ENCODE results near the gene HS6ST2.

The HS6ST2 gene

DNA sequence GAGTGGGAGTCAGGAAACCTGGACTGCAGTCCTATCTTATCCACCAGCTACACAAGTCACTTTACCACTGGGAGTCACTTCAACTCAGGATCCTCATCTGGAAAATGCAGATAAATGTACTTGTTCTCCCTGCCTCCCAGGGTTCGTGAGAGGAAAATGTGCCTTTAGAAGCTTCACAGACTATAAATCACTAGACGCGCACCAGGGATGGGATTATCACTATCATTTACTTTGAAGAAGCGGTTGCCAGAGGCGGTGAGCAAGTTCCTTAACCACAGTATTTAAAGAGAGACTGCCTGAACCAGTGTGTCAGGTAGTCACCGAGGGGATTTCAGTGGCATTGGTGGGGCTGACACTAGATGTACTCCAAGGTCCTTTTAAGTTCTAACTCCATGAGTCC lies 219.5 kb downstream of the HS6ST2 start:
- DNase-seq, result no peak

DNA sequence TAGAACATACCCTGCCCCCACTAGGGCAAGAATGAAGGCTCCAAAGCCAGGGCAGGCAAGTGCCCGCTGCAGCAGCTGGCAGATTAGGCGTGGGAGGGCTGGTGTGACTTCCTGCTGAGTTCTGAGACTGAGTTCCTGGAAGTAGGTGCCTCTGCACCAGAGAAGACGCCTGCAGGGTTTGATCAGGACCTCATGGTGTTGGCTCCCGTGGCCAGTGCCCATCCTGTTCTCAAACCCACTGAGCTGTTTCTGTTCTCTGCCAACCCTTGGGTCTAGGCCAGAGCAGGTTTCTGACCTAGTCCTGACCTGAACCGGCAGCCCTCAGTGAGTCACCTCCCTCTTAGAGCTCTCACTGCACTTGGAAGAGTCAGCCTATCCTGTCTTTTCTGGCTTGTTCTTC lies 220.7 kb downstream of the HS6ST2 start:
- DNase-seq, result no peak

DNA sequence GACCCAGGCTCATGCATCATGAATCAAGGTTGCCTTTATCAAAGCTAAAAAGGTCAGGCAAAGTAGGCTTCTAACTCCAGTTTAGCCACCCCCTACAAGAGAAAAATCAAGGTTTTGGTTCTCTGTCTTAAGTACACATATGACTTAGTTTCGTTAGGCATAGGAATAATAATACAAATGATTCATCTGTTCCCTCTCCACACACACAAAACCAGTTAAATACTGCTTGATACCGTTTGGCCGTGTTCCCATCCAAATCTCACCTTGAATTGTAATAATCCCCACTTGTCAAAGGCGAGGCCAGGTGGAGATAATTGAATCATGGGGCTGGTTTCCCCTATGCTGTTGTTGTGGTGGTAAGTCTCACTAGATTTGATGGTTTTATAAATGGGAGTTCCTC lies 226.2 kb downstream of the HS6ST2 start:
- no peak for DNase-seq

DNA sequence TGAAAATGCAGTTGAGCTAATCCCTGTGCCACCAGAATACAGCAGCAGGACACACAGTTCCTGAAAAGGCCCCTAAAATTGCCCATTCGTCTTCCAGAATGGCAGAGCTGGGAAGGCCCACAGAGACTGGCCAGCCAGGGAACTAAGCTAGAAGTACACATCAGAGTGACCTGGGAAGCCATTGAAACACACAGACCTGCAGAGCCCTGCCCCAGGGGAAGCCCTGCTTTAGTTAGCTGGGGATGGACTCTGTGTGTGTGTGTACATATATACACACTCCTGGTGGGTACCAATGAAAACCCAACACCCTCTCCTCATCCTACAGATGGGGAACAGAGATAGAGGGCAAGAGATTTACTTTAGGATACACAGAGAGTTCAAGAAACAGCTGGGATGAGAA lies 227.7 kb downstream of the HS6ST2 start:
- DNase-seq, result no peak

DNA sequence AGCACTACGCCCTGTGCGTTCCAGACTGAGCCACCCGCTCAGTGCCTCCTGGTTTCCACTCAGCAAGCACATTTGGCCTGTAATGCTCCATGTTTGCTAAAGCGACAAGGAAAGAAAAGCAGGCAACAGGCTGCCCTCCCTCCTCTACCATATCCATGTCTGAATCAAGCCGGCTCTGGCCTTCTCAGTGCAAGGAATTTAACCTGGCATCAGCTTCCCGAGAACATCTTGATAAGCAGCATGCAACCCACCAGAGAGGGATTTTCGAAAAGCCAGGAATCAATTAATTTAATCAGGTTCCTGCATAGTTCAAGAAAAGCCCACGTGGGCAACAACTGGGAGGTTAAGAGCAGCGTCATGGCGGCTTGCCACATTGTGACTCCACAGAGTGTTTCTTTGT lies 228.2 kb downstream of the HS6ST2 start:
- DNase-seq, result no peak

DNA sequence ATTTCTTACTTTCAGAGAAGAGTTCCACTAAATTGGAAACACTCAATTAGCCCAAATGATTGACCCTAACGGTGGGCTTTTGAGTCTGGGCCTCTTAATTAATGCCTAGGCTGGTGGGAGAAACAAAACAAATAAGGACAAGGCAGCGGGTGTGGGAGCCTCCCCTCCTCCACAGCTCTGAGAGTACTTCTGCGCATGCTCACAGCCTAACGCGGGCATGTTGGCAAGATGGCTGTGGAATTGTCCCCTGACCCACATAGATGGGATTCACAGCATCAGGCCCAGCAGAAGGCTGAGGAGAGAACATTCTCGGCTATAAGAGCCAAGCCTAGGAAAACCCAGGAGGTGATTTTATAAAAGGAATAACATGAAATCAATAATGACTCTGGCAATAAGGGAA lies 230.1 kb downstream of the HS6ST2 start:
- no peak for DNase-seq

DNA sequence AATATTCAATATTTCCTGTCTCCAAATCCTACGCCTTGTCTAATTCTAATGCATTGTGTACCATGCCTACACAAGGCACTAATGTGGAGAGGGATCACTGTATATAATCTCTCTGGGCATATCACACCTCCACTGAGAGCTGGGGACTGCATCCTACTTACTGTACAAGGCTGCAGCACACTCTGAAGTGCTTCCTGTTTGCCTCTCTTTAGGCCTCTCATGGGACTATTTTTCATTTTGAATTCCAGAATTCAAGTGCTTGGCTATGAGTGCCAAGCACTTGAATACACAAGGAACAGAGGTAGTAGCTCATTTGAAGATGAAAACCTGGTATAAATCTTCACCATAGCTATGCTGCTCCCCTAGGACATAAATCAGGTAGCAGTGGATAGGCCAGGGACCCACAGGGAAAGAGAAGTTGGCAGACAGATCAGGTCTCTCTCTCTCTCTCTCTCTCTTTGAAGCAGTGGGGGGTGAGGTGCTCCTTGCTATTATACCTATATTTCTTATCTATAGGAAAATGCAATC lies 239.9 kb downstream of the HS6ST2 start:
- no peak for DNase-seq

DNA sequence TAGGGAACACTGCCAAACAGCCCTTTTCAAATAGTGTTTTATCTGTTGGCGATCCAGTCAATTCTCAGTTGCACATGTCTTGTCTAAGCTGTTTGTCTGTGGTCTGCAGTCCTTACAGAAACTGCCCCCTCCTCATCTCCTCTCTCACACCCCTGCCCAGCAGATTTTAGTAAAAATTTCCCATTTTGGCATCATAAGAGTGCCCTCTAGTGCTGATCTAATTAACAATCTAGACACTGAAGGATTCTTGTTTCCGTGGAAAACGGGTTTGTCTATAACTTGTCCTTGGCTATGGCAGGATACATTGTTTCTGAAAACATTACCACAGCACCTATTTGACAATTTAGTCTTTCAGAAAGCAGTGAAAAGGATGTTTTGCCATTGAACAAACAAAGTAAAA lies 242.4 kb downstream of the HS6ST2 start:
- peak; percentile 1 for DNase-seq

DNA sequence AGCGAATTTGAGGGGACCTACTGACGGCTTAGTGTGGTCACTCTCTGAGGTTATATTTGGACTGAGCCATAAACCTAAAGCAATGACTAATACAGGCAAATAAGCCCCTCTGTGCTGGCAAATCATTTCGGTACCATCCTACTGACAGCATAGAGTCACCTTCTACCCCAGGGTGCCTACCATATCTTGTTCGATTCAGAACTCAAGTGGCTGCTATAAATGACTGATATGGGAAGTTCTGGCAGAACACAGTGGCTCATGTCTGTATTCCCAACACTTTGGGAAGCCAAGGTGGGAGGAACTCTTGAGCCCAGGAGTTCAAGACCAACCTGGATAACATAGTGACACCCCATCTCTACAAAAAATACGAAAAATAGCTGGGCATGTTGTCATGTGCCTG lies 243.5 kb downstream of the HS6ST2 start:
- DNase-seq, result no peak

DNA sequence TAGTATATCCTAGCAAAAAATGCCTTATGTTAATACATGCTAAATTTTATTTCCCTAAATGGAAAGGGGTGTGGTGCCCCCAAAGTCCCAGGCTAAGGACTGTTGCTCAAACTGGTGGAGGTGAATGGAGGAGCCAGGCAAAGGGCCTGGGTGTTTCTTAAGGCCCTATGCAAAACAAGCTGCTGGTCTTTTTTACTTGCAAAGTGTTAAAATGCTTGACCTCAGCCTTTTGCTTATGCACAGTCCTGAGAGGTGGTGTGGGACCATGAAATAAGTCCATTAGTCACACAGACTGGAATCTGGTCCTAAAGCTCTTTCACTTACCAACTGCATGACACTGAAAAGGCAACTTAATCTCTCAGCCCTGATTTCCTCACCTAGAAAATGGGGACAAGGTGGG lies 246.1 kb downstream of the HS6ST2 start:
- no peak for DNase-seq

DNA sequence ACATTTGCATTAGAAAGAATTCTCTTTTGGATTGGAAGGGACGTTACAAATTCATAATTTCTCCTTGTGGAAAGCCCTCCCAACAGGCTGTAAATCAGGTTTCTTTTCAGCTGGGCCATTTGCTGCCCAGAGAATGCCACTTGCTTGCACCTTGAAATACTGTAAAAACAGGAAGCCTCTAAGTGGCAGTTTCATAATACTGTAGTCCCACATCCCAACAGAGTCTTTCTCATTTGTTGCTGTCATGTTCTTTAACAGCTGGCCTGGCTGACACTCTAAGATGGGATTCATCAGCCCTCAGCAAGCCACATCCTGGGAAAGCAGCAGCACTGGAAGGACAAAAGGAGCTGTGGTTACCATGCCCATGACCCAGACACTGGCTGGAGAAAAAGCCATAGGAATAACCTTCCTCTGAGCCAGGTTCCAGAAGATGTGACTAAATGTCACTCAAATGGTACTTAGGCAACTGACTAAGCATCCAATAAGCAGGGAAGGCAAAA lies 247.7 kb downstream of the HS6ST2 start:
- no peak for DNase-seq

DNA sequence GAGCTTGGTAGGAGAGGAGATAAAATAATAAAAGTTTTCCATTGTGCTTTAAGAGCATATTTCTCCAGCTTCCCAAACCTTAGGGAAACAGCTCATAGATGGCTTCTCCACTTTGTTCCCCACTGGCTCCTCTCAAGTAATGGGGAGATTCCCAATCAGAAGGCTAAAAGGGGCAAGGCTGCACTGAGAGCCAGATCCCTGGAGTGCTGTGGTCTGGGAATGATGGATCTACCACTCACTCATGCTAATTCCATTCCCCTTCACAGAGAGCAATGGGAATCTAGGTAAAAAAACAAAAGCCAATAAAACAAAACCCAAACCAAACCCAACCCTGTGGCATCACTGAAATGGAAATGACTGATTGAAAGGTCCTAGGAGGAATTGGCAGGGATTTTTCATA lies 249.9 kb downstream of the HS6ST2 start:
- no peak for DNase-seq

DNA sequence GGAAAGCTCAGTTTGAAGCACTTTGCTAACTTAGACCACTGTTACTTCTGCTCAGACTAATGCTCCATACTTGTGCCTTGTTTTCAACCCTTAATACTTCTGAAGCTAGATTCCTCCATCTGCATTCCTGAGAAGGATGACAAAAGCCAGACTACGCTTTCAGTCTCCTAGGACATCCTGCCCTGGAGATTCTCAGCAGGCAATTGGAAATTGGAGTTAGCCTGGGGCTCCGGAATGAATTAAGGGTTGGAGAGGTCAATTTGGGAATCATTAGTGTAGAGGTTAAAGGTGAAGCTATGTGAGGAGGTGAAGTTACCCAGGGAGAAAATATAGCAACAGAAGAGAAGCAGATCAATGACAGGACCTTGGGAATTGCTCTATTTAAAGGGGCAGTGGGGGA lies 253.7 kb downstream of the HS6ST2 start:
- no peak for DNase-seq

DNA sequence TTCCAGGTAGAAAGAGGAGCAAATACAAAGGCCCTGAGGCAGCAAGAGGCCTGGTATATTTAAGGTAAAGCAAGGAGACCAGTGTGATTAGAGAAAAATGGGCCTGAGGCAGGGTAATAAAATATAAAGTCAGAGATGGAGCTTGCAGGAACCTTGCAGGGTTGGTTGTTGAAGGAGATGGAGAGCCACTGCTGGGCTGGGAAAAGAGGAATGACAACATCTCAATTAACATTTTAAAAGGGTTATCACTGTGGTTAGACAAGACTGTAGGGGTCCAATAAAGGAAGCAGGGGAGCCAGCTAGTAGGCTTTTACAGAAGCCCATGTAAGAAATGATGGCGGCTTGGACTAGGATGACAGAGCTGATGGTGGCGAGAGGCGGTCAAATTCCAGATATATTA lies 264.0 kb downstream of the HS6ST2 start:
- no peak for DNase-seq

DNA sequence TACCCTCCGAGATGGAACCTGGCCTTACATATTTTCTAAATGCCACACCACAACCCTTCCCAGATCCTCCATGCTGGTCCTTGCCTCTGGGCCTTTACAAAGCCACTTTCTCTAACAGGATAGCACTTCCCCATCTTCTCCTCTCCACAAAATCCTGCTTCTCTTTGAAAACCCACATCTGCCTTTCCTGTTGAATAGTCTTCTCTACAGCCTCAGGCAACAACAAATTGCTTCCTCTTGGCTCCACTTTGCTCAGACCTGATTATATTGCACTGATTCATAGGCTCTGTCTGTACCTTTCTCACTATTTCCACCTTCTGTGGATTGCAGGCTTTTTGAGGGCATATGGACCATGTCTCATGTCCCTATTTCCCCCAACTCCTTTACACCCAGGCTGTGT lies 265.9 kb downstream of the HS6ST2 start:
- DNase-seq, result no peak

DNA sequence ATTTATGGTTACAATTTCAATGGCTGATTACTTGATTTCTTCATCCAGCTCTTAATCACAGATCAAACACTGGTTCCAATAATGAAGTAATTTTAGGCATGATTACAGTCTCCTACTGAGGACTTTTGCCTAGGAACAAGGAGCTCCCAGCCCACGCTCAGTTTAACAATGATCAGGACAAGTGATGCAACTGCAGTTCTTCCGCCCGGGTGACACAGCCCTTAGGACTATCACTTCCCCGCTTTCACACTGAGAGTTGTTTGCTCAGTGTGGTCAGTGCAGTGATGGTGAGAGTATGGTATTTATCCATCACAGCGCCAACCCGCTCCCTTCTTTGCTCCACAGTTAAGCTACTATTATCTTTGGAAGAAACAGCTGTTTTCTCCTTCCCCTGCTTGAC lies 266.4 kb downstream of the HS6ST2 start:
- DNase-seq, result no peak

DNA sequence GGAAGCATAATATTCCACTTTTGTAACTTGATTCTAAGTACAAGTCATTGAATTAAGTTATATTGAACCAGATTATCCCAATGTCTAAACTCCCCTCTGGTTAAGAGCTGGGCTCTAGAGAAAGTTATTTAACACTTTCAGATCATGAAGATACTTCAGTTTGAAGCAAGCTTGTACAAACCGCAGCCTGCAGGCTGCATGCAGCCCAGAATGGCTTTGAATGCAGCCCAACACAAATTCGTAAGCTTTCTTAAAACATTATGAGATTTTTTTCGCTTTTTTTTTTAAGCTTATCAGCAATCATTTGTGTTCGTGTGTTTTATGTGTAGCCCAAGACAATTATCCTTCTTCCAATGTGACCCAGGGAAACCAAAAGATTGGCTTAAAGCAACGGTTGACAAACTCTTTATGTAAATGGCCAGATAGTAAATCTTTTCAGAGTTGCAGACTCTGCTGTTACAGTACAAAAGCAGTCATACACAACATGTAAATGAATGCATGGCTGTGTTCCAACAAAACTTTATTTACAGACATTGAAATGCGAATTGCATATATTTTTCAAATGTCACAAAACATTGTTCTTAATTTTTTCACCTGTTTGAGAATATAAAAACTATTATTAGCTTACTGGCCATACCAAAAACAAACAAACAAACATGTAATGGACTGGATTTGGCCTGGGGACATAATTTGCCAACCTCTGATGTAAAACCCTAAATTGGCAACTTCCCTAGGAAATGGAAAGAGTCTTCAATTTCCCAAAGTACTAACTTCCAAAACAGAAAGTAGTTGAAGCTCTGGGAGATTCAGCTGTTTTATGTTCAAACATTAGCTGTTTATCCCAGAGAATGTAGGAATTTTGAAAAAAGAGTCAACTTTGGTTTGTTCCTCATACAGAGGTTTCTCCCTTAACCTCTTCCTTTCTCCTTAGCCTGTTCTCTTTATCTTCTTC lies 268.5 kb downstream of the HS6ST2 start:
- DNase-seq, result no peak

DNA sequence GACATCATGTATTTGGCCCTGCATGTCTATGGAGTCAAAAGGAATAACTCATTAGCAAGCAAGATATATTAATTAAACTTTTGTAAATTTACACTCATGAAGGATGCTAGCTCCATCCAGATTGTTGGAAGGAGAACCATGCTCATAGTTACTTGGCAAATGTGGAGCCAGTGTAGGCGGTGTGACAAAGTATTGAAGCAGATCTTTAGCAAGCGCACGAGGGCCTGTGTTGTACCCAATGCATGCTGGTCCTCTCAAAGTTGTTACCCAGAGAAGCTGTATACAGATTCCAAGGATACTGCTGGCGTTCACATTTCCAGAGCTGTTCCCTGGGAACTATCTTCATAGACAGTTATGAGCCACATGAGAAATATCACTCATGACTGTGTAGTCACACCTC lies 273.2 kb downstream of the HS6ST2 start:
- DNase-seq, result no peak

DNA sequence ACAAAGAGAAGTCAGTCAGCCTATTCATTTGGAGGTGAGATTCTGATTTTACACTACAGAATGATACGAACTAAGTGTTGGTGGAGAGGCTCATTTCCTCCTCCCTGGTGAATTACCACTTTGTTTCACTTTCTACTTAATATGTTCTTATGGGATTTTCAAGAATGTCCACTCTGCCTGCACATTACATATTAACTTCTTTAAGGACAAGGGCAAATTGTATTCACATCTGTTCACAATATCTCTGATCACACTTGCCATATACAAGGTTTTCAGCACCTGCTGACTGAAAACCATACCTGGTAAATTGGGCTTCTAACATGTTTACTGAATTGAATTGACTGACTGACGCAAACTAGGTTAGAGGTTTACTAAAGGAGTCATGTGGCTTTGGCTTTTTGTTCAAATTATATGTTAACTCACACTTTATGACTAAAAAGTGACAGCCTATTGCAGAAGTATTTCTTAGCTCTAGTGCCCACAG lies 281.2 kb downstream of the HS6ST2 start:
- no peak for DNase-seq

DNA sequence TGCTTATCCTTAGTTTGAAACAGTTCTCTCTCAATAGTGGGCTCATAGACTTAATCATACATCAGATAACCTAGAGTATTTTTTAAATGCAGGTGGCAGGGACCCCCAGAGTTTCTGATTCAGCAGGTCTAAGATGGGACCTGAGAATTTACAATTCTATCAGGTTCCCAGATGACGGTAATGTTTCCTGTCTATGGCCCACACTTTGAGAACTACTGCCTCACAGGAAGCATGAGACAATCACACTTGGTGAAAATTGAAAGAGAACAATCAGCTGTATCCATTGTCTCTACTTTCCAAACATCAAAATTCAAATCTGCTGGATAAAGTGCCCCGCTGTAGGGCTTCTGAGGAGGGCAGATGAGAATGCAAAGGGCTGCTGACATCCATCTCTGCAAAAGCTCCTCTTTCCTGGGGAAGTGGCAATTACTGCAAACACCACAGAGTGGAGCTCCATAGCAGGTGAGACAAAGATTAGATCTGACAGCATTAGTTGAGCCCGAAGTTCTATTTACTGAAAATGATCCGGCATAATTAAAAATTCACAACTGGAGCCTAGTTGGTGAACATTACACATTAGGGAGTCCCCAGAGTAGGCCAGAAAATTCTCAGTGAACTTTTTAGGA lies 281.8 kb downstream of the HS6ST2 start:
- no peak for DNase-seq

DNA sequence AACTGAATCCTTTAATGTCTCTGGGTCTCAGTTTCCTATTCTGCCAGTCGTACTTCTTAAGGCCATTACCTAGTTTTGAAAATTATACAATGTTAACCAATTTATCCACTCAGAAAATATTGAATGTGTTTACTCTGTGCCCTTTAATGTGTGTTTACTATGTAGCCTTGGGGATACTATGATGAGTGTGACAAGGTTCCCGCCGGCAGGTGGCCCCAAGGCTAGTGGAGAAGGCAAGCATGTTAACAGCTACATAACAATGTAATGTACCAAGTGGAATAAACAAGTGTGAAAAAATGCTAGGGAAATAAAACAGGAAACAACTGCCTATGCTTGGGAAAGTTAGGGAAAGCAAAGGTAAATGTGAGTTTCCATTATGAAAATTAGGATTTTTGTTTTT lies 282.3 kb downstream of the HS6ST2 start:
- no peak for DNase-seq

DNA sequence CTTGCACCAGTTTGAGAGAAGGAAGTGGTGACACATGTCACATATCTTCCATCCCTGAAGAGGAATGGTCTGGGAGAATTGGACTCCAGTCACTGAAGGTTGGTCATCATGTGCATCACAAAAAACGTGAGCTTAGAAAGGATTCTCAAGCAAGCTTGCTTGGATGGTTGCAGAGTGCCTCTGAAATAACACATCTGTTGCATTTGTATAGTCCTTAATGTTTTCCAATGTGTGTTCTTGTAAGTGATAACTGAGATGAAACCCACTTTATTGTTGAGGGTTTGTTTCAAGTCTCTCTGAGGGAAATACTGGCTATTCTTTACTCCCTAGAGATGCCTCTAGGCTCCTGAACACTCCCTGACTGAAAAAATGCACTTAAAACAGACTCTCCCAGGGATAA lies 285.1 kb downstream of the HS6ST2 start:
- DNase-seq, result no peak

DNA sequence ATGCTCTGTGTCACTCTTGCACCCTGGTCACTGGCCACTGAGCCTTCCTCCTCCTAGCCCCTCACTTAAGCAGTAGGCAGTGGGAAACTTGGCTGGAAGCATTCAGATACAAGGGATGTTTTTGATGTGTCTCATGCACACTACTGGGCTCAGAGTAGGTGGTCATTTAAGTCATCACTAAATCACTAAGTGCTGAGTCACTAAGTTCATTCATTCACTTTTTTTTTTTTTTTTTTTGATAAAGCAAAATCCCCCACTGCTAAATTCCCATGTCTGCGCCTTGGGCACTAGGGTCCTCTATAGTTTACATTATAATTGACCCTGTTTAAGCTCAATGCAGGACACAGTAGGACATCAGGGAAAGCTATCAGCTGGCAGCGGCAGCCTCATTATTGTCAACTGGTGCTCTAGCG lies 287.2 kb downstream of the HS6ST2 start:
- peak; percentile 70 for DNase-seq

DNA sequence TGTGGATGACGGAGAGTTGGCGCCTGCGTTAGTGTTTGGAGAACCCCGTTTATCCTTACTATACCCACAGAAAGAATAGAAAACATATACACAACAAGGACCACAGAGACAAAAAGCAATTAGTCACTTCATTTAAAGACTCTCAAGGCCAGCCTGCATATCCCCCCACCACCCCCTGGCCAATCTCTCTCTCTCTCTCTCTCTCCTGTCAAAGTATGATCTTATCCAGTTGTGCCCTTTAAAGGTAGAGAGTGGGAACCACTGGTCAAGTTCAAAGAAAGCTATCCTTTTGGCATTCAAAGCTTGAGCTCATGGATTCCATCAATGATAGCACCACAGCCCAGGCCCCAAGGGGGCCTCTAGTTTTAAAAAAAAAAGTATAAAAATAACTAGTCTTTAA lies 289.3 kb downstream of the HS6ST2 start:
- no peak for DNase-seq

Measured in fibroblast of skin of right biceps (primary cell).